Loucy (cell line): ENCODE data around the gene SCN5A.

Experiments
- EZH2phosphoT487 ChIP-seq: fragments of 200-600 bp; IDR thresholded peaks from 2 replicates; pipeline ENCODE4 v1.6.1; 2018; ENCODE audit warnings: antibody characterized with exemption, mild to moderate bottlenecking, moderate library complexity, borderline replicate concordance
- TF ChIP-seq, protein P1 (sequence below): fragments of 200-600 bp; sonication (generic); conservative IDR thresholded peaks from 2 replicates; pipeline ENCODE4 v1.5.1; 2014; ENCODE audit warnings: mild to moderate bottlenecking, antibody characterized with exemption, low read length

DNA sequence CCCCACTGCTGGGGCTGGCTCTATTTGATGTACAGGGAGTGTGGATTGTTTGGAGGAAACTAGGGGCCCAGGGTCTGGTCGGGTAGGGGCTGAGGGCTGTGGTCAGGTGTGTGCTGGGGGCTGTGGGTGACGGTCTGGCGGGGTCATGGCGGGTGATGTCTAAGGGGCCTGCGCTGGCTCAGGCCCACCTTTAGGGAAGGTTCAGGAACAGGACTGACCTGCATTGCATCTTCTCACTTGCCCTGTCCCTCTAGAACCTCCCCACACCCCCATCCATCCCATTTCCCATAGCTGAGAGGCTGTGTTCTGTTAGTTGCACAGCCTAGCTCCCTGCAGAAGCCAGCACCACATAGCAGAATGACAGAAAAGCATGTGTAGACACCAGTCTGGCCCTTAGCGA is 39.1 kb downstream of the SCN5A start:
- TF ChIP-seq, protein P1, sequence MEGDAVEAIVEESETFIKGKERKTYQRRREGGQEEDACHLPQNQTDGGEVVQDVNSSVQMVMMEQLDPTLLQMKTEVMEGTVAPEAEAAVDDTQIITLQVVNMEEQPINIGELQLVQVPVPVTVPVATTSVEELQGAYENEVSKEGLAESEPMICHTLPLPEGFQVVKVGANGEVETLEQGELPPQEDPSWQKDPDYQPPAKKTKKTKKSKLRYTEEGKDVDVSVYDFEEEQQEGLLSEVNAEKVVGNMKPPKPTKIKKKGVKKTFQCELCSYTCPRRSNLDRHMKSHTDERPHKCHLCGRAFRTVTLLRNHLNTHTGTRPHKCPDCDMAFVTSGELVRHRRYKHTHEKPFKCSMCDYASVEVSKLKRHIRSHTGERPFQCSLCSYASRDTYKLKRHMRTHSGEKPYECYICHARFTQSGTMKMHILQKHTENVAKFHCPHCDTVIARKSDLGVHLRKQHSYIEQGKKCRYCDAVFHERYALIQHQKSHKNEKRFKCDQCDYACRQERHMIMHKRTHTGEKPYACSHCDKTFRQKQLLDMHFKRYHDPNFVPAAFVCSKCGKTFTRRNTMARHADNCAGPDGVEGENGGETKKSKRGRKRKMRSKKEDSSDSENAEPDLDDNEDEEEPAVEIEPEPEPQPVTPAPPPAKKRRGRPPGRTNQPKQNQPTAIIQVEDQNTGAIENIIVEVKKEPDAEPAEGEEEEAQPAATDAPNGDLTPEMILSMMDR, result no peak
- TF ChIP-seq EZH2phosphoT487, result no peak
